Neural cell (in vitro differentiated cells): ENCODE data around the gene GNE. TPM values are rescaled to one million over a fixed set of nuclear protein-coding genes. Genes with fewer than 3 reads are reported as not detected.

ENCODE experiments used
- H2AFZ ChIP-seq: fragments of 200-600, 300-800 bp; sonication (generic), shearing (Covaris generic); 2 replicates; pipeline ENCODE4 v1.6.0; 2014; ENCODE audit warnings: low read depth, mild to moderate bottlenecking, antibody characterized with exemption, low read length, moderate library complexity
- H3F3A ChIP-seq: fragments of 200-600 bp; shearing (Covaris generic); 2 replicates; pipeline ENCODE4 v1.6.1; 2016; ENCODE audit warnings: mild to moderate bottlenecking, moderate library complexity, mixed read lengths, antibody characterized with exemption, low read length; ENCODE audit not compliant: insufficient read depth, poor library complexity, severe bottlenecking
- H3K27ac ChIP-seq: fragments of 200-600, 300-800 bp; sonication (generic), shearing (Covaris generic); 2 replicates; pipeline ENCODE4 v1.5.1; 2014; ENCODE audit warnings: mild to moderate bottlenecking, low read length, moderate library complexity
- H3K27me3 ChIP-seq: fragments of 300-800, 200-600 bp; sonication (generic), shearing (Covaris generic); 2 replicates; pipeline ENCODE4 v1.6.0; 2014; ENCODE audit warnings: mild to moderate bottlenecking, low read depth, low read length, moderate library complexity; ENCODE audit not compliant: insufficient read depth
- H3K36me3 ChIP-seq: fragments of 300-800, 200-600 bp; sonication (generic), shearing (Covaris generic); 2 replicates; pipeline ENCODE4 v1.5.1; 2014; ENCODE audit warnings: mild to moderate bottlenecking, antibody characterized with exemption, low read length, moderate library complexity; ENCODE audit not compliant: insufficient read depth
- H3K4me2 ChIP-seq: fragments of 300-800, 200-600 bp; sonication (generic), shearing (Covaris generic); 2 replicates; pipeline ENCODE4 v1.6.0; 2014; ENCODE audit warnings: mild to moderate bottlenecking, low read length
- H3K4me3 ChIP-seq: fragments of 300-800, 200-600 bp; sonication (generic), shearing (Covaris generic); 2 replicates; pipeline ENCODE4 v1.5.1; 2014; ENCODE audit warnings: mild to moderate bottlenecking, low read length, moderate library complexity
- H3K79me2 ChIP-seq: fragments of 200-600 bp; shearing (Covaris generic); replicated peaks from 2 replicates; pipeline ENCODE4 v1.6.0; 2014; ENCODE audit warnings: mild to moderate bottlenecking, low read length, moderate library complexity; ENCODE audit not compliant: insufficient read depth
- H3K9ac ChIP-seq: fragments of 300-800, 200-600 bp; sonication (generic), shearing (Covaris generic); 2 replicates; pipeline ENCODE4 v1.6.1; 2016; ENCODE audit warnings: mild to moderate bottlenecking, low read length, mixed read lengths
- H3K9me2 ChIP-seq: fragments of 200-600 bp; shearing (Covaris generic); 2 replicates; pipeline ENCODE4 v1.6.1; 2016; ENCODE audit warnings: mild to moderate bottlenecking, low read length, mixed read lengths; ENCODE audit not compliant: insufficient read depth
- H3K9me3 ChIP-seq: fragments of 200-600, 300-800 bp; sonication (generic), shearing (Covaris generic); 2 replicates; pipeline ENCODE4 v1.6.1; 2016; ENCODE audit warnings: mild to moderate bottlenecking, mixed run types, low read length, moderate library complexity, mixed read lengths
- H4K20me1 ChIP-seq: fragments of 200-600 bp; shearing (Covaris generic); 2 replicates; pipeline ENCODE4 v1.6.1; 2016; ENCODE audit warnings: mild to moderate bottlenecking, mixed run types; ENCODE audit not compliant: insufficient read depth
- CTCF ChIP-seq: fragments of 450-650 bp; IDR thresholded peaks from 2 replicates; pipeline ENCODE4 v1.5.1; 2014; ENCODE audit warnings: antibody characterized with exemption, mild to moderate bottlenecking, moderate library complexity; ENCODE audit not compliant: poor library complexity, severe bottlenecking
- EP300 ChIP-seq: fragments of 450-650 bp; conservative IDR thresholded peaks from 2 replicates; pipeline ENCODE4 v1.6.1; 2014; ENCODE audit warnings: antibody characterized with exemption, mild to moderate bottlenecking, moderate library complexity; ENCODE audit not compliant: poor library complexity, severe bottlenecking
- EZH2 ChIP-seq: fragments of 200-600, 300-800 bp; shearing (Covaris generic), sonication (generic); IDR thresholded peaks from 2 replicates; pipeline ENCODE4 v1.6.1; 2014; ENCODE audit warnings: antibody characterized with exemption, low read length, borderline replicate concordance, mild to moderate bottlenecking; ENCODE audit not compliant: insufficient read depth, poor library complexity, severe bottlenecking
- MXI1 ChIP-seq: fragments of 450-650 bp; conservative IDR thresholded peaks from 2 replicates; pipeline ENCODE4 v1.6.1; 2014; ENCODE audit warnings: antibody characterized with exemption, mild to moderate bottlenecking; ENCODE audit not compliant: poor library complexity, severe bottlenecking
- POLR2AphosphoS5 ChIP-seq: IDR thresholded peaks from 2 replicates; pipeline ENCODE4 v1.6.1; 2012
- RAD21 ChIP-seq: fragments of 450-650 bp; conservative IDR thresholded peaks from 2 replicates; pipeline ENCODE4 v1.6.1; 2014; ENCODE audit warnings: antibody characterized with exemption, mild to moderate bottlenecking, moderate library complexity
- SMC3 ChIP-seq: fragments of 450-650 bp; conservative IDR thresholded peaks from 2 replicates; pipeline ENCODE4 v1.6.1; 2014; ENCODE audit warnings: antibody characterized with exemption, mild to moderate bottlenecking, moderate library complexity; ENCODE audit not compliant: poor library complexity
- TAF1 ChIP-seq: IDR thresholded peaks from 2 replicates; pipeline ENCODE4 v1.6.1; 2012; ENCODE audit warnings: low read depth
- polyA plus RNA-seq: library from polyadenylated mRNA; depleted of rRNA; stranded (reverse); fragments of >200 nt; gene quantifications from 2 replicates; pipeline ENCODE4 v1.2.3, GENCODE V29; 2014
- TF ChIP-seq, protein P1 (sequence below): IDR thresholded peaks from 2 replicates; pipeline ENCODE4 v1.6.1; 2012; ENCODE audit warnings: borderline replicate concordance

The GNE gene
- polyA plus RNA-seq, 1 donor from 2014 or later, result 22.7 TPM

- no peaks in the 10 kb centered on the region for H3K27me3 ChIP-seq
- peak overlapping the region; percentile 98 for H3K4me3 ChIP-seq
- H3K36me3 ChIP-seq, result no peaks in the 10 kb centered on the region
- H2AFZ ChIP-seq, result peak overlapping the region; percentile 95
- H3F3A ChIP-seq, result no peaks in the 10 kb centered on the region
- H3K79me2 ChIP-seq, result peaks cover 16% of the 10 kb centered on the region
- H3K27ac ChIP-seq, result peak overlapping the region; percentile 91
- H3K9me2 ChIP-seq, result no peaks in the 10 kb centered on the region
- peak overlapping the region; percentile 93 for H3K9ac ChIP-seq
- no peak for TF ChIP-seq MXI1
- no peak for TF ChIP-seq SMC3
- TF ChIP-seq RAD21, result no peak
- TF ChIP-seq CTCF, result no peak
- no peaks in the 10 kb centered on the region for H4K20me1 ChIP-seq
- no peaks in the 10 kb centered on the region for H3K9me3 ChIP-seq
- peak overlapping the region; percentile 53 for H3K4me2 ChIP-seq
Measured at GRCh38 chr9:36258996-36259533, 817 bp upstream of the GNE start.

DNA sequence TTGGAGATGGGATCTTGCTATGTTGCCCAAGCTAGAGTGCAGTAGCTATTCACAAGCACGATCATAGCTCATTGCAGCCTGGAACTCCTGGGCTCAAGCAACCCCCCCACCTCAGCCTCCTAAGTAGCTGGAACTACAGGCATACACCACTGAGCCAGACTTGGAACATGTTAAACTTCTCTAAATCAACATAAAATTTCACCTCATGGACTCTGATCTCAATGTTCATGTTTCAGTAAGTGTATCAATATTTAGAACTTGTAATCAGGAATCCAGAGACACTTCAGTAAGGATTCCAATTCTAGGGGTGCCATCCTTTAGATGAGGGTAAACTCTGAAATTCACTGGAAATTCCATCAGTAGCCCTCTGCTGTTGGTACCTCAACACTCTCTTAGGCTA is 6.8 kb downstream of the GNE start:
- no peaks in the 10 kb centered on the region for H4K20me1 ChIP-seq
- no peaks in the 10 kb centered on the region for H3K36me3 ChIP-seq
- no peak overlapping the region for H3K4me3 ChIP-seq
- no peak overlapping the region for H3K27ac ChIP-seq
- no peaks in the 10 kb centered on the region for H3K9me2 ChIP-seq
- no peak overlapping the region for H3K4me2 ChIP-seq
- peaks cover 18% of the 10 kb centered on the region for H3K79me2 ChIP-seq
- no peak overlapping the region for H2AFZ ChIP-seq
- no peaks in the 10 kb centered on the region for H3K9me3 ChIP-seq
- H3F3A ChIP-seq, result no peaks in the 10 kb centered on the region
- H3K27me3 ChIP-seq, result no peaks in the 10 kb centered on the region
- no peak for TF ChIP-seq EP300
- no peak for TF ChIP-seq TAF1
- TF ChIP-seq POLR2AphosphoS5, result no peak
- TF ChIP-seq MXI1, result no peak
- TF ChIP-seq SMC3, result no peak
- no peak for TF ChIP-seq CTCF
- no peak for TF ChIP-seq EZH2
- H3K9ac ChIP-seq, result no peak overlapping the region

DNA sequence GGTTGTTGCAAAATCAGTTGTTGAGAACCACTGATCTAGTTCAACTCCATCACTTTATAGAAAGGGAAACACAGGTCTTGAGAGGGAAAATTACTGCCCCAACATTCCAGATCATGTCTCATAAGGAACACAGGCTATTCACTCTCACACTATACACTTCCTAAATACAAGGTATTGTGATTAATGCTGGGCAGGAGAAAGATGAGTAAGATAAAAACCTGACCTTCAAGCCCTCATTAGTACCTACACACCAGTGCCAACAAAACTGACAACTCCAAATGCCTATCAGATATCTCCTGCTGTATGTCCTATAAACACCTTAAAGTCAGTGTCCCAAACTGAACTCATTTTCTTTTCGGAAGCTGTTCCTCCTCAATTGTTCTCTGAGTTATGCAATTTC is 8.2 kb downstream of the GNE start:
- Histone ChIP-seq H3K4me2 (no peak overlapping the region), H2AFZ (no peak overlapping the region), H3K36me3 (no peaks in the 10 kb centered on the region), H3K9me2 (no peaks in the 10 kb centered on the region), H3K79me2 (peaks cover 11% of the 10 kb centered on the region), H4K20me1 (no peaks in the 10 kb centered on the region), H3K4me3 (no peak overlapping the region), H3F3A (no peaks in the 10 kb centered on the region), H3K27ac (no peak overlapping the region), H3K27me3 (no peaks in the 10 kb centered on the region), H3K9me3 (no peaks in the 10 kb centered on the region), H3K9ac (no peak overlapping the region)
- no peak for TF ChIP-seq TAF1
- TF ChIP-seq SMC3, result no peak
- no peak for TF ChIP-seq EP300
- TF ChIP-seq POLR2AphosphoS5, result no peak
- no peak for TF ChIP-seq MXI1
- TF ChIP-seq, protein P1, sequence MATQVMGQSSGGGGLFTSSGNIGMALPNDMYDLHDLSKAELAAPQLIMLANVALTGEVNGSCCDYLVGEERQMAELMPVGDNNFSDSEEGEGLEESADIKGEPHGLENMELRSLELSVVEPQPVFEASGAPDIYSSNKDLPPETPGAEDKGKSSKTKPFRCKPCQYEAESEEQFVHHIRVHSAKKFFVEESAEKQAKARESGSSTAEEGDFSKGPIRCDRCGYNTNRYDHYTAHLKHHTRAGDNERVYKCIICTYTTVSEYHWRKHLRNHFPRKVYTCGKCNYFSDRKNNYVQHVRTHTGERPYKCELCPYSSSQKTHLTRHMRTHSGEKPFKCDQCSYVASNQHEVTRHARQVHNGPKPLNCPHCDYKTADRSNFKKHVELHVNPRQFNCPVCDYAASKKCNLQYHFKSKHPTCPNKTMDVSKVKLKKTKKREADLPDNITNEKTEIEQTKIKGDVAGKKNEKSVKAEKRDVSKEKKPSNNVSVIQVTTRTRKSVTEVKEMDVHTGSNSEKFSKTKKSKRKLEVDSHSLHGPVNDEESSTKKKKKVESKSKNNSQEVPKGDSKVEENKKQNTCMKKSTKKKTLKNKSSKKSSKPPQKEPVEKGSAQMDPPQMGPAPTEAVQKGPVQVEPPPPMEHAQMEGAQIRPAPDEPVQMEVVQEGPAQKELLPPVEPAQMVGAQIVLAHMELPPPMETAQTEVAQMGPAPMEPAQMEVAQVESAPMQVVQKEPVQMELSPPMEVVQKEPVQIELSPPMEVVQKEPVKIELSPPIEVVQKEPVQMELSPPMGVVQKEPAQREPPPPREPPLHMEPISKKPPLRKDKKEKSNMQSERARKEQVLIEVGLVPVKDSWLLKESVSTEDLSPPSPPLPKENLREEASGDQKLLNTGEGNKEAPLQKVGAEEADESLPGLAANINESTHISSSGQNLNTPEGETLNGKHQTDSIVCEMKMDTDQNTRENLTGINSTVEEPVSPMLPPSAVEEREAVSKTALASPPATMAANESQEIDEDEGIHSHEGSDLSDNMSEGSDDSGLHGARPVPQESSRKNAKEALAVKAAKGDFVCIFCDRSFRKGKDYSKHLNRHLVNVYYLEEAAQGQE, result no peak
- TF ChIP-seq RAD21, result no peak
- TF ChIP-seq EZH2, result no peak
- no peak for TF ChIP-seq CTCF
